ENCODE results near the gene GXYLT1.

DNA sequence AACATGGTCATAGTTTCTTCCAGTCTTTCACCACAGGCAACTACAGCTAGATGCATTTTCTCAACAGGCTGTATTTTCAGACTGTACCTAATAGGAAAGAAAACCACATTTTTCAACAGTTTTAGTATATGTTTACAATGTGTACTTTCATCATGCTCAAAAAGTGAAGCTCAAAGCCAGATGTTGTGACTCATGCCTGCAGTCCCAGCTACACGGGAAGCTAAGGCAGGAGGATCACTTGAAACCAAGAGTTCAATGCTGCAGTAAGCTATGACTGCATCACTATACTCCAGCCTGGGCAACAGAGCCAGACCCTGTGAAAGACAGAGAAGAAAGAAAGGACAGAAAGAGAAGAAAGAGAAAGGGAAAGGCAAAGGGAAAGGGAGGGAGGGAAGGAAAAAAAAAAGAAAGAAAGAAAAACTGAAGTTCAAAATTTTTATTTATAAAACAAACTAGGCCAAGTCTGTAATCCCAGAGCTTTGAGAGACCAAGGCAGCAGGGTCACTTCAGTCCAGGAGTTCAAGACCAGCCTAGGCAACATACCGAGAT lies 25.5 kb downstream of the GXYLT1 start:
- TF ChIP-seq, protein P1, sequence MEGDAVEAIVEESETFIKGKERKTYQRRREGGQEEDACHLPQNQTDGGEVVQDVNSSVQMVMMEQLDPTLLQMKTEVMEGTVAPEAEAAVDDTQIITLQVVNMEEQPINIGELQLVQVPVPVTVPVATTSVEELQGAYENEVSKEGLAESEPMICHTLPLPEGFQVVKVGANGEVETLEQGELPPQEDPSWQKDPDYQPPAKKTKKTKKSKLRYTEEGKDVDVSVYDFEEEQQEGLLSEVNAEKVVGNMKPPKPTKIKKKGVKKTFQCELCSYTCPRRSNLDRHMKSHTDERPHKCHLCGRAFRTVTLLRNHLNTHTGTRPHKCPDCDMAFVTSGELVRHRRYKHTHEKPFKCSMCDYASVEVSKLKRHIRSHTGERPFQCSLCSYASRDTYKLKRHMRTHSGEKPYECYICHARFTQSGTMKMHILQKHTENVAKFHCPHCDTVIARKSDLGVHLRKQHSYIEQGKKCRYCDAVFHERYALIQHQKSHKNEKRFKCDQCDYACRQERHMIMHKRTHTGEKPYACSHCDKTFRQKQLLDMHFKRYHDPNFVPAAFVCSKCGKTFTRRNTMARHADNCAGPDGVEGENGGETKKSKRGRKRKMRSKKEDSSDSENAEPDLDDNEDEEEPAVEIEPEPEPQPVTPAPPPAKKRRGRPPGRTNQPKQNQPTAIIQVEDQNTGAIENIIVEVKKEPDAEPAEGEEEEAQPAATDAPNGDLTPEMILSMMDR (IDR thresholded peaks at IDR 0.05) = no peak
- TF ChIP-seq POLR2AphosphoS5 (IDR thresholded peaks at IDR 0.05) = no peak
